ENCODE results near the gene COL27A1.
"Not testable (repeated sequence)": the region's sequence is repeated elsewhere in the genome, so short reads cannot be mapped to it uniquely, and the experiment has no call there.

- TF ChIP-seq CTCF, EZH2 (IDR thresholded peaks at IDR 0.05): not testable (repeated sequence)
These were observed 167.6 kb downstream of the COL27A1 start, which contains the start of gene ORM1 for GRCh38 chr9:114322831-114323531.
